HT1080 (cell line): ENCODE measurements around the gene CASP7. TPM values are rescaled to one million over a fixed set of nuclear protein-coding genes. Genes with fewer than 3 reads are reported as not detected.

ENCODE experiments used
- DNase-seq: peaks from one replicate; pipeline ENCODE4 v3.0.0-alpha.2; 2015; ENCODE audit warnings: low read depth
- total RNA-seq: library from RNA; depleted of rRNA; stranded (reverse); fragments of >200 nt; shearing (Covaris generic); gene quantifications from 2 replicates; pipeline ENCODE4 v1.2.3, GENCODE V29; 2014

The CASP7 gene
- total RNA-seq, 1 experiment from 2014 or later, result 32.0 TPM

- DNase-seq, result no peak
Observed at GRCh38 chr10:113712024-113712423, 32.3 kb downstream of the CASP7 start.

- no peak for DNase-seq
Observed at GRCh38 chr10:113712755-113713639, 33.3 kb downstream of the CASP7 start.

- DNase-seq, result no peak
Observed at GRCh38 chr10:113713640-113713982, 33.9 kb downstream of the CASP7 start.

GRCh38 chr10:113716109-113716910 lies 36.6 kb downstream of the CASP7 start:
- no peak for DNase-seq

- DNase-seq, result no peak
Observed at GRCh38 chr10:113718969-113719822, 39.5 kb downstream of the CASP7 start.

- DNase-seq, result no peak
Observed at GRCh38 chr10:113720386-113720785, 40.7 kb downstream of the CASP7 start.

GRCh38 chr10:113732160-113732881 lies 52.6 kb downstream of the CASP7 start:
- no peak for DNase-seq

GRCh38 chr10:113732966-113733365 lies 53.3 kb downstream of the CASP7 start:
- DNase-seq, result no peak

GRCh38 chr10:113733635-113734034 lies 53.9 kb downstream of the CASP7 start:
- DNase-seq, result no peak

- no peak for DNase-seq
Observed at GRCh38 chr10:113735913-113736312, 56.2 kb downstream of the CASP7 start.

- DNase-seq, result no peak
Observed at GRCh38 chr10:113736576-113736975, 56.9 kb downstream of the CASP7 start.

- no peak for DNase-seq
Observed at GRCh38 chr10:113739031-113739430, 59.3 kb downstream of the CASP7 start.

- no peak for DNase-seq
Observed at GRCh38 chr10:113739577-113739976, 59.9 kb downstream of the CASP7 start.

- no peak for DNase-seq
Observed at GRCh38 chr10:113740850-113741249, 61.1 kb downstream of the CASP7 start.

GRCh38 chr10:113742466-113742865 lies 62.8 kb downstream of the CASP7 start:
- DNase-seq, result no peak

GRCh38 chr10:113743594-113743993 lies 63.9 kb downstream of the CASP7 start:
- DNase-seq, result no peak

- DNase-seq, result no peak
Observed at GRCh38 chr10:113745374-113745773, 65.7 kb downstream of the CASP7 start.

GRCh38 chr10:113746217-113746957 lies 66.7 kb downstream of the CASP7 start:
- peak; percentile 17 for DNase-seq

- DNase-seq, result peak; percentile 32
Observed at GRCh38 chr10:113751181-113751732, 71.5 kb downstream of the CASP7 start, which contains the start of gene PLEKHS1. PLEKHS1 (plus strand) TSS chr10:113751682; CDS start chr10:113755278, 3,596 bp downstream.

- DNase-seq, result no peak
Observed at GRCh38 chr10:113752553-113752952, 72.8 kb downstream of the CASP7 start.
